HUES6 (cell line): ENCODE measurements around the gene SLC22A7.
"Not testable (repeated sequence)": the region's sequence is repeated elsewhere in the genome, so short reads cannot be mapped to it uniquely, and the experiment has no call there.

ENCODE experiments used
- H3K27ac ChIP-seq: 2 replicates; pipeline ENCODE4 v1.7.0; 2013; ENCODE audit warnings: low read depth, mild to moderate bottlenecking, low read length, inconsistent platforms
- H3K27me3 ChIP-seq: 2 replicates; pipeline ENCODE4 v1.6.1; 2013; ENCODE audit warnings: low read length; ENCODE audit not compliant: control insufficient read depth, insufficient read depth
- H3K36me3 ChIP-seq: 2 replicates; pipeline ENCODE4 v1.6.1; 2013; ENCODE audit warnings: low read length; ENCODE audit not compliant: control insufficient read depth, insufficient read depth
- H3K4me1 ChIP-seq: 2 replicates; pipeline ENCODE4 v1.6.1; 2013; ENCODE audit warnings: low read length; ENCODE audit not compliant: control insufficient read depth, insufficient read depth
- H3K4me3 ChIP-seq: 2 replicates; pipeline ENCODE4 v1.5.1; 2013; ENCODE audit warnings: low read depth, low read length
- H3K9ac ChIP-seq: one replicate; pipeline ENCODE4 v1.6.1; 2013; ENCODE audit warnings: mild to moderate bottlenecking, low read length
- H3K9me3 ChIP-seq: 2 replicates; pipeline ENCODE4 v1.6.1; 2013; ENCODE audit warnings: low read depth, low read length; ENCODE audit not compliant: control insufficient read depth, insufficient read depth

The SLC22A7 gene

DNA sequence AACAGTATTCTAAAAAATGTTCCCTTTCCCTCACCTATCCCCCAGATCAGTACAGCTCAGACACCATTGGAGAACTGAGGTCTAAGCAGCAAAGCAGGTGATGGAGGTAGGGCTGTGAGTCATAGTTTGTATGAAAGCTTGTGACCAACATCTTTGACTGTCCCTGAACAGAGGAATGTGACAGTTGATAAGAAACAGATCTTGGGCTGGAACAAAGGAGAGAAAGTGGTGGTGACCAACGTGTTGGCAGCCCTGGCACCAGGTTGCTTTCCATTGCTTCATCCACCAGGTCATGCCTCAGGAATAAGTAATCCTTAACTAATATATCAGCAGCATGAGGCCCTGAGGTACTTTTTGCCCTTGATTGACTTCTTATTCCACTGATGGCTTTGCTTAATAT is 30.5 kb downstream of the SLC22A7 start:
- Histone ChIP-seq H3K9me3 (no peaks in the 10 kb centered on the region), H3K27me3 (no peaks in the 10 kb centered on the region), H3K4me1 (no peaks in the 10 kb centered on the region), H3K36me3 (no peaks in the 10 kb centered on the region), H3K27ac (no peak overlapping the region), H3K9ac (no peak overlapping the region), H3K4me3 (no peak overlapping the region)

DNA sequence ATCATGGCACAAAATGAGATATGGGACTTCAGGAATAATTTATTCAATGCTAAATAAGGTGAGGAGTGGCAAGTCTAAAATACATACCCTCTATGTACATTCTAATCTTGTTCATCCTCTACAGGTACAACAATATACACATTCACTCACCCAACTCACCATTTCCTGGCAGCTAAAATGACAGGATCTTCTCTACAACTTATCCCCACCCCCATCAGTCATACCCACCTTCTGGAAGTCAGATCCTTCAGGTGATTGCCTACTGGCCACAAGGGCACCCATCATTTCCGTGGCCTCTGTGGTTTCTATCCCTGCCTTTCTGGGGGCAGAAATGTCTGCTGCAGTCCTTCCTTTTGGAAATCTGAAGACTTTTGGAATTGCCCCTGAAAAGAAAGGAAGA is 33.4 kb downstream of the SLC22A7 start:
- no peak overlapping the region for H3K4me3 ChIP-seq
- H3K9me3 ChIP-seq: no peaks in the 10 kb centered on the region
- H3K27me3 ChIP-seq: no peaks in the 10 kb centered on the region
- H3K4me1 ChIP-seq: peaks cover 4% of the 10 kb centered on the region; the same call in 1 of the 2 replicates
- no peak overlapping the region for H3K27ac ChIP-seq
- H3K36me3 ChIP-seq: no peaks in the 10 kb centered on the region; the same call in 1 of the 2 replicates
- H3K9ac ChIP-seq: no peak overlapping the region

- Histone ChIP-seq H3K36me3 (peaks cover under 1% of the 10 kb centered on the region), H3K27me3 (no peaks in the 10 kb centered on the region), H3K4me3 (no peak overlapping the region), H3K9ac (no peak overlapping the region), H3K27ac (no peak overlapping the region), H3K4me1 (peaks cover 4% of the 10 kb centered on the region; the same call in 1 of the 2 replicates), H3K9me3 (no peaks in the 10 kb centered on the region)
Measured at GRCh38 chr6:43331891-43332290, 33.8 kb downstream of the SLC22A7 start.

GRCh38 chr6:43334466-43335095 is 36.5 kb downstream of the SLC22A7 start:
- no peak overlapping the region for H3K9ac ChIP-seq

DNA sequence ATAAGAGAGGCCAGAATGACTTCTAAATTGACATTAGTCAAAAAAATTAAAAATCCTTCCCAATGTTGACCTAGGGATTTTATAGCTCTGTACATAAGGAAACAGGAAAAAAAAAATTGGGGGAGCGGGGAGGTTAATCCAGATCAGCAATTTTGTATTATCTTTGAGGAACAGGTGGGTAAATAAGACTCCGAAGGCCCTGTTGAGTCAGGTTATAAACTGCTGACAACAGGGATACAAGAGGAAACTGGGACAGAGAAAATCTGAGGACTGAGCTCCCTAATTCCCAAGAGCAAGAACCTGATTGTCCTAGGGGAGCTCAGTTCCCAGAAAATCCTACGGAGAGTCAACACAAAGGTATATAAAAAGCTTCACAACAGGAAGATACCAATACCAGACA is 37.4 kb downstream of the SLC22A7 start:
- Histone ChIP-seq H3K27me3 (no peaks in the 10 kb centered on the region), H3K36me3 (peaks cover 35% of the 10 kb centered on the region)

More at GRCh38 chr6:43334466-43335095, 36.5 kb downstream of the SLC22A7 start:
- no peak overlapping the region for H3K4me3 ChIP-seq
- no peak overlapping the region for H3K27ac ChIP-seq
- H3K9me3 ChIP-seq: no peaks in the 10 kb centered on the region
- no peaks in the 10 kb centered on the region for H3K27me3 ChIP-seq
- H3K4me1 ChIP-seq: peaks cover 4% of the 10 kb centered on the region; the same call in 1 of the 2 replicates
- H3K36me3 ChIP-seq: peaks cover 26% of the 10 kb centered on the region

GRCh38 chr6:43336382-43336781 is 38.3 kb downstream of the SLC22A7 start:
- peaks cover 43% of the 10 kb centered on the region for H3K36me3 ChIP-seq

More for the DNA sequence above, 37.4 kb downstream of the SLC22A7 start:
- H3K27ac ChIP-seq: no peak overlapping the region
- H3K9me3 ChIP-seq: no peaks in the 10 kb centered on the region
- H3K4me3 ChIP-seq: no peak overlapping the region
- peaks cover 4% of the 10 kb centered on the region; the same call in 1 of the 2 replicates for H3K4me1 ChIP-seq
- H3K9ac ChIP-seq: no peak overlapping the region

DNA sequence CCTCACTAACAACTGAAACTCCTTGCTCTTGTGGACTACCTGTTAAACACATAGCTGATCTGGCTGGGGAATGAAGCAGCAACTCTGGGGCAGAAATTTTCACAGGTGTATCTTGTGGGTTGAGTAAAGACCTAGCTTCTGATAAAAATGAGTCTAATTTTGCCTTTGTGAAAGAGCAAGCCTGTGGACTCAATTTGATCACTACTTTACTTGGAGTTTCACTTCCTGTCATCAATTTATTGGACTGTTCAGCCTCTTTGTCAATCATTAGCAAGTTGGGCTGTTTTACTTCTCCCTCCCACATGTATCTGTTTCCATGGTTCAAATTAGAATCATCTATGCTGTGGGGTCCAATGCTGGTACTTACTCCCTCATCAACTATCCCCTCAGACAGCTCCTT is 40.2 kb downstream of the SLC22A7 start:
- Histone ChIP-seq H3K9ac (no peak overlapping the region), H3K27ac (no peak overlapping the region)

More at GRCh38 chr6:43336382-43336781, 38.3 kb downstream of the SLC22A7 start:
- Histone ChIP-seq H3K9ac (no peak overlapping the region), H3K4me3 (no peak overlapping the region), H3K27ac (no peak overlapping the region), H3K9me3 (no peaks in the 10 kb centered on the region), H3K27me3 (no peaks in the 10 kb centered on the region), H3K4me1 (peaks cover 4% of the 10 kb centered on the region; the same call in 1 of the 2 replicates)

DNA sequence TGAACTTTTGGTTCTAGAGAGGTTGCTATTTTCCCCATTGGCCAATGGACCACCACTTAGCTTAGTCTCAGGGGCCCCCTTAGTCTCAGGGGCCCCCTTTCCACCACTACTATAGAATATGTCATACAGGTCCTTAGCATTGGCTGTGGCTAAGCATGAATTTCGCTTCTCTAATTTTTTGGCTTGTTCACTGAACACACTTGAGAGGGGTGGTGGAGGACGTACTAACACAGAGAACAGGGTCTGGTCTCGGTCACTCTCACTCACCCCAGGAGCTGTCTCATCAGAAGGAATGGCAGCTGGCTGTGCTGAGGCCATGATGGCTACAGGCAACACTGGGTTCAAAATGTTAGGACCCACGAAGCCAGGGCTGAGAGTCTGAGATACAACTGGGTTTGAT is 41.1 kb downstream of the SLC22A7 start:
- H3K4me3 ChIP-seq: no peak overlapping the region
- H3K36me3 ChIP-seq: peaks cover 64% of the 10 kb centered on the region
- H3K9me3 ChIP-seq: no peaks in the 10 kb centered on the region
- H3K27ac ChIP-seq: no peak overlapping the region
- H3K27me3 ChIP-seq: no peaks in the 10 kb centered on the region
- H3K4me1 ChIP-seq: peaks cover 4% of the 10 kb centered on the region; the same call in 1 of the 2 replicates
- no peak overlapping the region for H3K9ac ChIP-seq

More for the DNA sequence above, 40.2 kb downstream of the SLC22A7 start:
- Histone ChIP-seq H3K4me3 (no peak overlapping the region), H3K9me3 (no peaks in the 10 kb centered on the region), H3K4me1 (peaks cover 4% of the 10 kb centered on the region; the same call in 1 of the 2 replicates), H3K27me3 (no peaks in the 10 kb centered on the region), H3K36me3 (peaks cover 59% of the 10 kb centered on the region)

- not testable (repeated sequence) for H3K9me3 ChIP-seq, H3K4me1 ChIP-seq, H3K27ac ChIP-seq, H3K27me3 ChIP-seq, H3K4me3 ChIP-seq, H3K9ac ChIP-seq
- peaks cover 65% of the 10 kb centered on the region for H3K36me3 ChIP-seq
Measured at GRCh38 chr6:43346243-43346642, 48.2 kb downstream of the SLC22A7 start.

GRCh38 chr6:43347021-43347420 is 49.0 kb downstream of the SLC22A7 start:
- H3K9me3 ChIP-seq: no peaks in the 10 kb centered on the region
- no peak overlapping the region for H3K9ac ChIP-seq
- no peak overlapping the region for H3K27ac ChIP-seq
- no peaks in the 10 kb centered on the region for H3K4me1 ChIP-seq
- H3K27me3 ChIP-seq: no peaks in the 10 kb centered on the region
- no peak overlapping the region for H3K4me3 ChIP-seq
- H3K36me3 ChIP-seq: peaks cover 59% of the 10 kb centered on the region

DNA sequence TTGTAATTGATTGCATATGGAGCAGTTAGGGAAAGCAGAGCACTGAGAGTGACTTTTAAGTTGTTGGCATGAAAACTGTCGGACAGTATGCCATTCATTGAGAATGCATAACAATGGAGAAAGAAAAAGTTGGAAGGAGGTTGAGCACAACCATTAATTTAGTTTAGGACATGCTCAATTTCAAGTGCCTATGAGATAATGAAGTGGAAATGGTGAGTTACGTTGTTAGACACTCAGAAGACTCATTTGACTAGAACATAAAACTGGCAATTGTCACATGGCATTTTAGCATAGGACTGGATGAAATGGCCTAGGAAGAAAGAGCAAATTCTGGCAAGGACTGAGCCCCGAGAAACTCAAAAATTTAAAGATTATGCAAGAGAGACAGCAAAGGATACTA is 49.4 kb downstream of the SLC22A7 start:
- H3K4me3 ChIP-seq: no peak overlapping the region
- no peaks in the 10 kb centered on the region for H3K27me3 ChIP-seq
- H3K36me3 ChIP-seq: peaks cover 57% of the 10 kb centered on the region
- H3K9me3 ChIP-seq: no peaks in the 10 kb centered on the region
- no peak overlapping the region for H3K9ac ChIP-seq
- no peaks in the 10 kb centered on the region for H3K4me1 ChIP-seq
- H3K27ac ChIP-seq: no peak overlapping the region
